22Rv1 (cell line): ENCODE data around the gene SBNO2.

ENCODE experiments used
- CTCF ChIP-seq: fragments of 450-650 bp; IDR thresholded peaks from 2 replicates; pipeline ENCODE4 v1.5.1; 2017; ENCODE audit warnings: mild to moderate bottlenecking
- ZFX ChIP-seq: fragments of 450-650 bp; IDR thresholded peaks from 2 replicates; pipeline ENCODE4 v1.6.1; 2017; ENCODE audit warnings: antibody characterized with exemption, borderline replicate concordance

- TF ChIP-seq CTCF (no peak), ZFX (no peak)
Measured at GRCh38 chr19:1168572-1169410, 5.3 kb downstream of the SBNO2 start.
